NCI-H345 treated with DMSO at 0.1 percent for 48 hours (cell line): ENCODE measurements around the gene TPCN2.

ENCODE experiments used
- DNase-seq: peaks from one replicate; lab custom pipeline; 2025; ENCODE audit not compliant: unreplicated experiment; lab: John Stamatoyannopoulos, UW

Gene TPCN2

DNA sequence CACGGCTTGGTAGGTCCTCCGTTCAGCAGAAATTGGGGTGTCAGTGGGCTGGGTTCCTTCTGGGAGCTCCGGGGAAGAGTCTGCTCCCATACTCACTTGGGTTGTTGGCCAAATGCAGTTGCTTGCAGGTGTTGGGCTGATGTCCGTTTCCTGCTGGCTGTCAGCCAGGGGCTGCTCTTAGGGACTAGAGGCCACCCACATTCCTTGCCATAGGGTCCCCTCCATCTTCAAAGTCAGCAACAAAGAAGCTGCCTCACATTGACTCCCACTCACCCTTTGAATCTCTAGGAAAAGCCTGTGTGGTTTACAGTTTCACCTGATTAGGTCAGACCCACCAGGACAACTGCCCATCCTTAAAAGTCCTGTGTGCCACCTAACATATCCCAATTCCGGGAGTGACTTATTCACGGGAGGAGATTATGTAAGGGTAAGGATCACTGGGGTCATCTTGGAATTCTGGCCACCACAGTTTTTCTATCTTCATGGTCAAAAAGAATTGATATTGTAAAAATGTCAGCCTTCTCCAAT, 43.0 kb downstream of the TPCN2 start:
- no peak for DNase-seq

DNA sequence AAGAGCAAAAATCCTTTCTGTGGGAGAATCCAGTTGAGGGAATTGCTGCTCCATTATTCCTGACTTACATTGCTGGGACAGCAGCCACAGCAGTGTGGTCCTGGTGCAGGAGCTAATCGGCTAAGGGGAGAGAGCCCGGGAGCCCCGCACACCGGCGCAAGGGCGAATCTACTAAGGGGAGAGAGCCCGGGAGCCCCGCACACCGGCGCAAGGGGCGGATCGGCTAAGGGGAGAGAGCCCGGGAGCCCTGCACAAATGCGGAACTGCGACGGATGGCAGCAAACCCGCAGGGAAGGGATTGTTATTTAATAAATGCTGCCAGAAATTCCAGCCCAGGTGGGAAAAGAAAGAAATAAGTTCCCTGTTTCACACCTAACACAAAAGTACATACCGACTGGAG, 43.5 kb downstream of the TPCN2 start:
- no peak for DNase-seq

DNA sequence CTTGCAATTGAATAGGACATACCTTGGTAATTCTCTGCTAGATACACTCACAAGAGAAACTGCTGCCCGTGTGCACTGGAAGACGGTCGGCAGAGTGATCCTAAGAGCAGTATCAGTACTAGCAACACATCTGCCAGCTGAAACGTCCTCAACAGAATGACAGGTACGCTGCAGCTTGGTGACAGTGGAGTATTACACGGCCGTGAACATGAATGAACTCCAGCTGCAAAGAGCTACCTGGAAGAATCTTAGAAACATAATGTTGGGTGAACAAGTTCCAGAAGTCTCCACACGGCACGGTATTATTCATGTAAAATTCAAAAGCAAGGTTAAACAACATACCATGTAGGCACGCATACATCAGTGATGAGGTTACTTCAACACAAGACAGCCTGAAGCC, 44.4 kb downstream of the TPCN2 start:
- no peak for DNase-seq

DNA sequence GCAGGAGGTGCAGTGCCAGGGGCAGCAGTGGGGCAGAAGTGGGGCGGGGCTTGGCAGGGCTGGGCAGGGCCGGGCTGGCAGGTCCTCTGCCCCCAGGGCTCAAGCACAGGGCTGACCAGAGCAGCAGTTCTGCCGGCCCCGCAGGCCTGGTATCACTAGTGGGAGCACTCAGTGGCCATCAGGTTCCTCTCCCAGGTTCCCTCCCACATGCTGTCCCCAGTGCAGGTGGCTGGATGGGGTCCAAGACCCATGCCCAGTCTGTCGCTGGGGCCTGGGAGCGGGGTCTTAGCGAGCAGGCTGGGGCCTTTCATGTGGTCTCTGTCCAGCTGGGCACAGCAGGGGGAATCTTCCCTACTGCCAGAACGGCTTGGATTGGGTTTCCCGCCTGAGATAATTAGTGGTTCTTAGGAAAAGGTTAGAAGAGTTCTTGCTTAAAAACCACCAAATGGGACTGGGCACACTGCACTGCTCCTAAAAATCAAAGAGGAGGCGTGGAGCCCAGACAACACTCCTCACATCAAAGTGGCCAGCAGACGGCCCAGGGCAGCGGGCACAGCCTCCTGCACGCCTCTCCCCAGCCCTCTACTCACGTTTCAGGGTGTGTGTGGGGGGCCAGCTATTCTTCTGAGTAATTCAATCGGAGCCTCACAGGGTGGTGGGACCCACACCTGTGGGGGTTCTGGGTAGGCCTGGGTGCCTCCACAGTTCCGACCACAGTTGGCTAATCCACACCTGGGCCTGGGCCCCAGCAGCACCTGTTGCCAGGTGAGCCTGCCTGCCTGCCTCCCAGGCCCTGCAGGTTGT, 45.6 kb downstream of the TPCN2 start:
- DNase-seq: no peak

DNA sequence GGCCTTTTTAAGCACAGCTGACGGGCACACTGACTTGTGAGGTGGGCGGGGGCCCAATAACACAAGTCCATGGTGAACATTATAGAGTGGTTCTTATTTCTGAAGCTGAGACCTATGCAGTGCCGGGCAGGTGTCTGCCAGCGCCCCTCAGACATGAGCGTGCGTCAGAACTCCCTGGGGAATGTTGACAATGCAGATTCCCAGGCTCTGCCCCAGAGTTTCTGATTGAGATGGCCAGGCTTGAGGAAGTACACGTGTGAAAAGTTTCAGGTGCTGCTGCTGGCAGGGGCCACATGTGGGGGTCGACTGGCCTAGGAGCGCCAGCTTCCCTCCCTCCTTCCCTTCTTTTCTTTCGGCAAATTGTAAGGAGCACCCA, 46.2 kb downstream of the TPCN2 start:
- DNase-seq: no peak

DNA sequence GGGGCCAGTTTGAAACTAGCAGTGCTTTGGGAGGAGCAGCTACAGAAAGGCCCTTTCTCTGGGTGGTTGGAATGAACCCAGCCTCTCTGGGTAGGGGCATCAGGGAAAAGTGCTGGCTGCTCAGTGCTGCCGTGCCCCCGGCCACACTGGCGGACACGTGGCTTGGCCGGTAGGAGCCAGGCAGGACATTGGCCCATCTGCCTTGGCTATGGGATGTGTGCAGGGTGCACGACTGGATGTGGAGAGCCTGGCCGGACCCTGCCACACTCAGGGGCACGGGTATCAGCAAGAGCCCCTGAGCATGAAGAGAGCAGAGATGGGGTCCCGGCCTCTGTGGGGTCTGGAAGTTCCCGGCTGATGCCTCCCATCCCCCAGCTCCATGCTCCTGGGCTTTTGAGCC, 46.6 kb downstream of the TPCN2 start:
- no peak for DNase-seq

DNA sequence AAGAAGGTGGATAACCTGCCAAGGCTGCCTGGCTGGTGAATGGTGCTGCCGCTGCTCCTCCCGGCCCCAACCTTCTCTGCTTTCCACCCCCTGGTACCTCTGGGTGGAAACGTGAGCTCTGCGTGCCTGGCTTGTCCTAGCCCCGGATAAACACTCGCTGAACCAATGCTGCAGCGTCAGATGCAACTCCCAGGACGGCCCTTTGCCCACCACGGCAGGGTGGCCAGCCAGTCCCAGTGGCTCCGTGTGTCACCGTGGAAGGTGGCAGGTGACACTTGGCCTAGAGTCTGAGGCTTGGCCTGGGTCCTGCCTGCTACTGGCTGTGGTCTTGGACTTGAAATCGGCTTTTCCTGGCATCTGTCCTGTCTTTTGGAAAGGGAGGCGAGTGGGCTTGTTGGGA, 47.7 kb downstream of the TPCN2 start:
- DNase-seq: no peak

DNA sequence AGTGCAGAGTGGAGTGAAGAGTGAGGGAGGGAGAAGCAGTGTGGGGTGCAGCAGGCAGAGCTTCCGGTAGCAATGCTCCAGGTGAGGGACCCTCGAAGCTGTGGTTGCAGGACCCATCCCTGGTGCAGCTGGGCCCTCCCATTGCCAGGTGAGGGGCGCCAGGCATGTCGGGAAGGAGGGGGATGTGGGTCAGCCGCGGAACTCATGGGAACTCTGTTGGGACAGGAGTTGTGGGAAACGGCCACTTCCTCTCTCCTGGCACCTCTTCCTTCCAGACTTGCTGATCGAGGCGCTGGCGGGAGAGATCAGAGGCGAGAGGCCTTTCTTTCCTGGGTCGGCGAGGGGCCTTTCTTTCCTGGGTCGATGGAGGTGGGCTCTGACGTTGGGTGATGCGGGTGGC, 48.5 kb downstream of the TPCN2 start:
- no peak for DNase-seq

DNA sequence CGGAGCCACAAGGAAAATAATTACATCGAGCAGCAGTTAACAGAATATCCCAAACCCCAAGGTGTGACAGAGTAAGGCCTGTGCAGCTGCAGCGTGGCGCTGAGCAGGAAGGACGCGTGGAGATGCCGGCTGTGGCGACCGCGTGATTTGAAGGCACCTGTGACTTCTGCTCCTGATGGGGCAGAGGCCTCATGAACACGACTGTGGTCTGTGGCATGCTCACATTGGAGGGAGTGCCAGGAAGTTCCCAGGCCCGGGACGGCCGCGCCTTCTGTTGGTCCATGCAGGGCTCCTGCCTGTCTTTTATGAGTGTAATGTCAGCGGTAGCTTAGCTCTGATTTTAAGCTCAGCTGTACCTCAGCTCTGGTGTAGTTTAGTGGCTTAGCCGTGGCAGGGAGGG, 50.4 kb downstream of the TPCN2 start:
- DNase-seq: no peak

DNA sequence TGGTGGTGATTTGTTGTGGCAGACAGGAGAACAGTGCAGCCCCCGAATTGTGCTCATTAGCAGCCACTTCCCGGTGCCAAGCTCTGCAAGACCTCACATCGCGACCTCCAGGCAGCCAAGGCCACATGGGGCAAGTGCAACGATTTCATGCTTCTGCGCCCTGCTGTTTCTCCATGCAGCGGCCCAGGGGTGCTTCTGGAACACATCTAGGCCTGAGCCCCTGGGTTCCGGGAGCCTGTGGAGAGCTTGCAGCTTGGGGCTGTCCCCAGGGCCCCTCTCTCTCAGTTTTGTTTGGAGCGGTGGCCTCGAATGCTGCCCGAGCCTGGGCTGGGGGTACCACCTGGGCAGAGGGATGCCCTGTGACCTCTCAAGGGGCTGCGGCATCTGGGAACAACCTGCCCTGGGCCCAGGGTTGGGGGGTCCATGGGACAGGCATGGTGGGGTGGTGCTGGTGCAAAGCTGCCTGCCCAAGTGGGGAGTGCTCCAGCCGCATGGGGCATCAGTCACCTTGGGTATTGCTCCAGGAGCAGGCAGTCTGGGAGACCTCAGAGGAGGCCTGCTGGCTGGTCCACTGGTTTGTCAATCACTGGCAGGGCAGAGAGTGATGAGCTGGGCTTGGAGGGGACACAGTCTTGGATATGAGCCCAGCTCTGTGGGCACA, 51.9 kb downstream of the TPCN2 start:
- DNase-seq: no peak

DNA sequence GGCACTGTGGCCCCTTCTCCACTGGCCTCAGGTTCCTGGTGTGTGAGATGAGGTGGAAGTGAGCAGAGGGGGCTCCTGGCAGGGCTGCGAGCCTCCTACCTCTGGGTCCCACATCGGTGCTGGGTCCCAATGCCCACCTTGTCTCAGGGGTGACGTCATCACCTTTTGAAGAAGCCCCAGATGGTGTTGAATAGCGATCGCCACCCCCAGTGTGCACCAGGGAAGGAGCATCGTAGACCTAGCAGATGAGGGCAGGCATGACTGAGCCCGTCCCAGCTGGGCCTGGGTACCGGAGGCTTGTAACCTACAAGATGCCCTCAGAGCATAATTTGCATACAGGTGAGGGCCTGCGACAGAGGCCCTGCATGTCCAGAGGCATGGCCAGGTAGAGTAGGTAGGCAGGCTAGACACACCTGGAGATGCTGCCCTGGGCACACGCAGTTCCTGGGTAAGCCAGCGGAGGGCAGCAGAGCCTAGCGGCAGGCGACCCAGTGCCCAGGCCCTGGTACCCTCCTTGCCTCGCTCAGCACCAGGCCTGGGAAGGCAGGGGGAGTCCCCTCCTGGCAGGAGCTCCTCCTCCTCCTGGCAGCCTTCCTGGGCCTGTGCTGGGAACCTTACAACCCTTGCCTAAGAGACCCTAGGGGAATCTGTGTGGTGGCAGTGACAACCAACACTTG, 52.5 kb downstream of the TPCN2 start:
- peak; percentile 49 for DNase-seq

DNA sequence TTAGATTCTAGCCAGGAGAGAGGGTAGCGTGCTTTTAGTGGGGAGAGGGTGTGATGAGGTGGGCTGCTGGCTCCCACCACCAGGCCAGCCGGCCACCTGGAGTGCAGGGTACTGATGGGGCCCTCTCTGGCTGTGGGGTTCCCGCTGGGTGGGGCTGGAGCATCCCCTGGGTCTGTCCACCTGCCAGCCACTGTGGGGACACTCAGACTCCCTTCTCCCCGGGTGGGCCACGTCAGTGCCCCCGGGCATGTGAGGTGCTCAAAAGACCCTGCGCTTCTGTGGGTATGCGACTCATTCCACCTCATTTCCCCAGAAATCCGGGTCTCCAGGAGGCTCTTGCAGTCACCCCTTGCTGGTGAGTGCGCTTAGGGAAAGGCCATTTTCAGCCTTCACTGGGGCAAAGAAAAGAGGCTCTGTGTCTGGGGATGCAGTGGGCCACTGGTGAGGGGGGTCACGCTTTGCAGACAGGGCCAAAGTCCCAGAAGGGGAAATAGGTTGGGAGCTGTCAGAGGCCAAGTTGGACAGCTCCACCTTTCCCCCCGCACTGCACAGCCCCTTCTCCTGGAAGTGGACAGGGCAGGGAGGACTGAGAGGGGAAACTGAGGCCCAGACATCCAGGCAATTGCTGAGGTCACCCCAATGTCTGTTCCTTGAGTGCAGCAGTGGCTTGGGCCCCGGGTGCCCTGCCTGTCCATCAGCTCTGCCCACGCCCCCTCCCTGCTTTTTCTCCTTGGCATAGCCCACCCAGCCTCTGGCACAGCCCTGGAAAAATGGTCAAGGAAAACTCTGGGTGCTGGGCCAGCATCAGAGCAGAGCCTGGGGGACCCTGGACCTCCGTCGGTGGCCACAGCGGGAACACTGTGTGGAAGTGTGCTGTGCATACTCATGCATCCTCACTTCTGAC, 53.3 kb downstream of the TPCN2 start:
- DNase-seq: no peak

DNA sequence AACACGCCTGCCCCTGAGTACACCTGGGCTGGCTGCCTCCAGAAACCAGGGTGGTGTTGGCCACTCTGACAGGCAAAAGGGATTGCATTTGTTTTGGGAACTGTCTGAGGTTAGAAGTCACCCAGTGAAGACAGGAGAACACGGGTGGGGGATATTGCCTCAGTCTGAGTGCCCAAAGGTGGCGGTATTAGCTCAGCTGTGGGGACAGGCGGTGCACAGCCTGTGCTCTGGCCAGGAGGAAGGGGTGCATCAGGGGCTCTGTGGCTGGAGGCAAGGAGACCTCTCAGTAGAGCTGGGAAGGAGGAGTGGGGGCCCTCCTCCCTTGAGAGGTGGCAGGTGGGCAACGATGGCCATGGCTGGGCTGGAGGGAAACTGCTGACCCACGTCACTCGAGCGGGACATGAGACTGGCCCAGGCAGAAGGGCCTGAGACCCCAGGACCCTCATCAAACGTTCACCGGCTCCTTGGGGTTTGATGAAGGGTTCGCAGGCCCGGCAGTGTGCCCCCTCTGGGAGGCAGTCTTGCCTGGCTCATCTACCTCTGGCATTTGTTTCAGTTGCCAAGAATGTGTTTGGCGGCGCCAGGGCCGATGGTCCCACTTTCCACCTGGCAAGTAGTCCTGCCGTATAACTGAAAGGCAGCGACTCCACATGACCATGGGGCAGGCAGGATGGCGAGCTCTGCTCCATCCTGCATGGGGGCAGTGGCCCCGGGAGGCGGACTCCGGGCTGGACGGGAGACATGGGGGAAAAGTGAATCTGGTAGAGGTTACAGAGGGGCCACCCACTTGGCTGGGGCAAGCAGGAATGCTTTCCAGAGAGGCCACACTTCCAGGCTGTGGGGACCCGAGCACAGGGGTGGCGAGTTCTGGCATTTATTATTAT, 54.2 kb downstream of the TPCN2 start:
- no peak for DNase-seq

DNA sequence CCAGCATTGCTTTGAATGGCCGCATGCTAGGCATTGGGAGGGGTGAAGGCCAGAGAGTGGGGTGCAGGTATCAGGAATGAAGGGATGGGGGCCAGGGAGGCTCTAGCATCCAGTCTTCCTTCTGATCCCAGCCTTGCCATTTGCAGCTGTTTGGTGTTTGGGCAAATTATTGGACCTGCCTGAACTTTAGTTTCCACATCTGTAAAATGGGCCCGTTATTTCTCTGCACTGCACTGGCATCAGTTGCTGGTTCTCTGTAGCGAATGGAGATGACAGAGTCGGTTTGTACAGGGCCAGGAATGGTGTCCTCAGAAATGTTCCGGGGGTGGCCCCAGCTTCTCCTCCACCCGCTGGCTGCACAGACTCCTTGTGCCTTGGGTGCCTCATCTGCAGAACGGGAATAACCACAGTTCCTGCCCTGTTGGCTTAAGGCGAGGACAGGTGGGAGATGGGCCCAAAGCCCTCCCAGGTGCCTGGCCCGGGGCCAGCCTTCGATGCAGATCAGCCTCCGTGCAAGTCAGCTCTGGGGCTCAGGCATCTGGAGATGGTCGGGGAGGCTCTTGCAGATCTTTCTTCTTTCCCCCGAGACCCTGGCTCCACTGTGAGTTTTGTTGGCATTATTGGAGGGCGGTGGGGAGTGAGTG, 55.6 kb downstream of the TPCN2 start:
- DNase-seq: no peak

DNA sequence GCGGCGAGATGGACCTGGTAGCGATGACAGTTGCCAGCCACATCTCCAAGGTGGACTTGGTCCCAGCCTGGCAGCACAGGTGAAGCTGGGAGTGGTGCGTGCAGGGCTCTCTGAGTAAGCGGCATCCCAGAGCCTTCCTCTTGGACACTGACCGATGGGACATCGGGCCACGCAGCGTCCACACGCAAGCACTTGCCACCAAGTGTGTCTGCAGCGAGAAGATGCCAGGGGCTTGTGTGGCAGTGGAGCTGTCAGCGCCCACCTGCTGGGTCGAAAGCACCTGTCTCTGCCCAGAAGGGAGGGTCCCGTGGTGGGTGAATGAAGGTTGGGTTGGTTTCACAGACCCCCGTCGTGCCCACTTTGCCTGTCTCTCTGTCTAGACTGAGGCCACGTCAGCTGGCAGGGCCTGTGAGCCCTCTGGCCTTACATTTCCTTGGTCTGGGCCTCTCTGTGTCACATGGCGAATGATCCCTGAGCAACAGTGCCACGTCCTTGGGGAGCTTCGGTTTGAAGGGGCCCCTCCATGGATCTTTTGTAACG, 56.2 kb downstream of the TPCN2 start:
- no peak for DNase-seq

DNA sequence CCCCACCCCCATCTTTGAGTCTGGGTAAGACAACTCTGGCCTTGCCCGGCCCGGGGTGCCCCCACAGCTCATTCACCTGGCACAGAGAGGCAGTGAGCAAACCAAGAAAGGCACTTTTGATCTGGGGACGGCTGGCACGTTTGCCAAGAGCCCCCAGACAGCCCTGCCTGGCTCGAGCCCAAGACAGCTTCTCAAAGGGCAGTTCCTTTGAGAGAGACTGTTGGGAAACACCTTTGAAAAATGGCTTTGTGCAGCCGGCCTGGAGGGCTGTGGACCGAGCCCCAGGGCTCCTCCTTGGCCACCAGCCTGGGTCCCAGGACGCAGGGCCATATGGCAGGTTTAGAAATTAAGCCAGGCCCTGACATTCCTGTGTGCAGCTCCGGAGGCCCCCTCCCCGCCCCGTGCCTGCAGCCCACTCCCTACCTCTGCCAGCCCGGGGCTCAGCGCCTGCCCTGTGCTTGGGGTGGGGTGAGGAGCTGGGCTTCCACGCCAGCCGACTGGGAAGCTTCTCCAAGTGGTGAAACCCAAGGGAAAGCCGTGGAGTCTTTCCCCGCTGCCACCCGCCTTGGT, 56.8 kb downstream of the TPCN2 start:
- no peak for DNase-seq

DNA sequence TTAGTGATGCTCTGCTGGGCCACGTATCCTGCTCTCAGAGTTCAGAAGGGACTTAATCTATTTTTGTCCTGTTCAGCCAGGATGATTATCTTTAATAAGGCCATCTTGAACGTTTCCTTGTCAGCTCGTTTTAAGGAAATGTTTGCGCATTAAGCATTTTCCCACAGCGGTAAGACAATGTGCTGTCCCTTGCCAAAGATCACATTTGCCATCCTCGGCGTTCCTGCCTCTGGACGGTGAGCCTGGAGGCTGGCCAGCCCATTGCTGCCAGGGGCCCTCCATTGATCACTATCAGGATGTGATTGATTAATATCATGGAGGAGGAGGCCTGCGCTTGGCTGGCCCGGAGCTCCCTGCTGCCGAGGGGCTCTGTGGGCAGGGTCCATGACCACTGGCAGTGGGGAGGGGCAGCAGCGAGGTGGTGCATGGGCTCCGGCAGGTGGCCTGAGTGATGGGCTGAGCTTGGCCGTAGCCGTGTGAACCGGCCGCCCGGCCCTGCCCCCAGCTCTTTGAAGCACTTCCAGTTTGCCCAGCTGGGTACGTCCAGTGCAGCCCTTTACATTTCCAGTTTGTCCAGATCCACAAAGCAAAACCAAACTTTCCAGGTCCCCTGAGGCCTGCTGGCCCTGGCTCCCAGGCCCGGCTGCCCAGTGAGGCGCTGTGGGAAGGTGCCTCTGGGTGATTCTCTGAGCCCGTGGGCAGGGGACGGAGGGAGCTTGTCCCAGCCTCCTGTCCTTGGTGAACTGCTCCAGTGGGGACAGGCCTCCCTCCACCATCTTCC, 57.5 kb downstream of the TPCN2 start:
- DNase-seq: no peak

DNA sequence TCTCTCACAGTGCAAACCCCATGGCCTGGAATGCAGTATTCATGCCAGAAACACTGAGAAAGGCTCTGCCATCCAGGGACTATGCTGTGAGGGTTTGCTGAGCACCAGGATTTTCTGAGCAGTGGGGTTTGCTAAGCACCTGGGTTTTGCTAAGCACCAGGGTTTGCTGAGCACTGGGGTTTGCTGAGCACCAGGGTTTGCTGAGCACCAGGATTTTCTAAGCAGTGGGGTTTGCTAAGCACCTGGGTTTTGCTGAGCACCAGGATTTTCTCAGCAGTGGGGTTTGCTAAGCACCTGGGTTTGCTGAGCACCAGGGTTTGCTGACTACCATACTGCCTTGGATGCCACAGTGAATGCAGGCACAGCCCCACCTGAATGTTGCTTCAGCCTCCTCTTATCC, 58.7 kb downstream of the TPCN2 start:
- DNase-seq: no peak
